ENCODE results near the gene RAD23B. TPM values are rescaled to one million over a fixed set of nuclear protein-coding genes. Genes with fewer than 3 reads are reported as not detected.
A peak's percentile ranks its signal among the peaks of the same experiment; 100 is the strongest.

RAD23B gene
- total and polyA plus RNA-seq, 2 of the 13 experiments (the other 11 are each of a cell fraction or from before 2014, with no cell fraction given), result 133 to 156 TPM

- TF ChIP-seq, protein P1, sequence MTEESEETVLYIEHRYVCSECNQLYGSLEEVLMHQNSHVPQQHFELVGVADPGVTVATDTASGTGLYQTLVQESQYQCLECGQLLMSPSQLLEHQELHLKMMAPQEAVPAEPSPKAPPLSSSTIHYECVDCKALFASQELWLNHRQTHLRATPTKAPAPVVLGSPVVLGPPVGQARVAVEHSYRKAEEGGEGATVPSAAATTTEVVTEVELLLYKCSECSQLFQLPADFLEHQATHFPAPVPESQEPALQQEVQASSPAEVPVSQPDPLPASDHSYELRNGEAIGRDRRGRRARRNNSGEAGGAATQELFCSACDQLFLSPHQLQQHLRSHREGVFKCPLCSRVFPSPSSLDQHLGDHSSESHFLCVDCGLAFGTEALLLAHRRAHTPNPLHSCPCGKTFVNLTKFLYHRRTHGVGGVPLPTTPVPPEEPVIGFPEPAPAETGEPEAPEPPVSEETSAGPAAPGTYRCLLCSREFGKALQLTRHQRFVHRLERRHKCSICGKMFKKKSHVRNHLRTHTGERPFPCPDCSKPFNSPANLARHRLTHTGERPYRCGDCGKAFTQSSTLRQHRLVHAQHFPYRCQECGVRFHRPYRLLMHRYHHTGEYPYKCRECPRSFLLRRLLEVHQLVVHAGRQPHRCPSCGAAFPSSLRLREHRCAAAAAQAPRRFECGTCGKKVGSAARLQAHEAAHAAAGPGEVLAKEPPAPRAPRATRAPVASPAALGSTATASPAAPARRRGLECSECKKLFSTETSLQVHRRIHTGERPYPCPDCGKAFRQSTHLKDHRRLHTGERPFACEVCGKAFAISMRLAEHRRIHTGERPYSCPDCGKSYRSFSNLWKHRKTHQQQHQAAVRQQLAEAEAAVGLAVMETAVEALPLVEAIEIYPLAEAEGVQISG (CRISPR knock-in tag; IDR thresholded peaks at IDR 0.05), result no peak
- TF ChIP-seq RFXAP (CRISPR knock-in tag; IDR thresholded peaks at IDR 0.05; ENCODE audit: borderline replicate concordance), result no peak
- no peak for TF ChIP-seq ZNF496 (CRISPR knock-in tag; IDR thresholded peaks at IDR 0.05; ENCODE audit: insufficient replicate concordance)
- TF ChIP-seq ZNF572 (CRISPR knock-in tag; IDR thresholded peaks at IDR 0.05), result no peak
- no peak for TF ChIP-seq ZNF549 (CRISPR knock-in tag; IDR thresholded peaks at IDR 0.05)
- TF ChIP-seq PHF21A (CRISPR knock-in tag; IDR thresholded peaks at IDR 0.05), result peak; percentile 65; the same call in 1 of the 2 replicates
- TF ChIP-seq DNMT1 (CRISPR knock-in tag; IDR thresholded peaks at IDR 0.05), result no peak
- TF ChIP-seq SAP130 (CRISPR knock-in tag; IDR thresholded peaks at IDR 0.05; ENCODE audit: low read depth), result peak; percentile 73
- no peak for TF ChIP-seq TCF7L2 (IDR thresholded peaks at IDR 0.05; ENCODE audit: low read depth, low read length)
- TF ChIP-seq MTF2 (CRISPR knock-in tag; IDR thresholded peaks at IDR 0.05; ENCODE audit: borderline replicate concordance), result no peak
- TF ChIP-seq SMARCE1 (IDR thresholded peaks at IDR 0.05; ENCODE audit: borderline replicate concordance), result no peak
- TF ChIP-seq, protein P2, sequence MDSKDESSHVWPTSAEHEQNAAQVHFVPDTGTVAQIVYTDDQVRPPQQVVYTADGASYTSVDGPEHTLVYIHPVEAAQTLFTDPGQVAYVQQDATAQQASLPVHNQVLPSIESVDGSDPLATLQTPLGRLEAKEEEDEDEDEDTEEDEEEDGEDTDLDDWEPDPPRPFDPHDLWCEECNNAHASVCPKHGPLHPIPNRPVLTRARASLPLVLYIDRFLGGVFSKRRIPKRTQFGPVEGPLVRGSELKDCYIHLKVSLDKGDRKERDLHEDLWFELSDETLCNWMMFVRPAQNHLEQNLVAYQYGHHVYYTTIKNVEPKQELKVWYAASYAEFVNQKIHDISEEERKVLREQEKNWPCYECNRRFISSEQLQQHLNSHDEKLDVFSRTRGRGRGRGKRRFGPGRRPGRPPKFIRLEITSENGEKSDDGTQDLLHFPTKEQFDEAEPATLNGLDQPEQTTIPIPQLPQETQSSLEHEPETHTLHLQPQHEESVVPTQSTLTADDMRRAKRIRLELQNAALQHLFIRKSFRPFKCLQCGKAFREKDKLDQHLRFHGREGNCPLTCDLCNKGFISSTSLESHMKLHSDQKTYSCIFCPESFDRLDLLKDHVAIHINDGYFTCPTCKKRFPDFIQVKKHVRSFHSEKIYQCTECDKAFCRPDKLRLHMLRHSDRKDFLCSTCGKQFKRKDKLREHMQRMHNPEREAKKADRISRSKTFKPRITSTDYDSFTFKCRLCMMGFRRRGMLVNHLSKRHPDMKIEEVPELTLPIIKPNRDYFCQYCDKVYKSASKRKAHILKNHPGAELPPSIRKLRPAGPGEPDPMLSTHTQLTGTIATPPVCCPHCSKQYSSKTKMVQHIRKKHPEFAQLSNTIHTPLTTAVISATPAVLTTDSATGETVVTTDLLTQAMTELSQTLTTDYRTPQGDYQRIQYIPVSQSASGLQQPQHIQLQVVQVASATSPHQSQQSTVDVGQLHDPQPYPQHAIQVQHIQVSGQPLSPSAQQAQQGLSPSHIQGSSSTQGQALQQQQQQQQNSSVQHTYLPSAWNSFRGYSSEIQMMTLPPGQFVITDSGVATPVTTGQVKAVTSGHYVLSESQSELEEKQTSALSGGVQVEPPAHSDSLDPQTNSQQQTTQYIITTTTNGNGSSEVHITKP (CRISPR knock-in tag; IDR thresholded peaks at IDR 0.05; ENCODE audit: low read depth), result no peak
- TF ChIP-seq ZSCAN20 (CRISPR knock-in tag; IDR thresholded peaks at IDR 0.05; ENCODE audit: borderline replicate concordance), result no peak
- TF ChIP-seq PHF8 (CRISPR knock-in tag; IDR thresholded peaks at IDR 0.05), result no peak
- no peak for TF ChIP-seq PLRG1 (conservative IDR thresholded peaks at IDR 0.05)
- TF ChIP-seq ERF (CRISPR knock-in tag; IDR thresholded peaks at IDR 0.05), result no peak
- no peak for TF ChIP-seq ZNF354B (CRISPR knock-in tag; IDR thresholded peaks at IDR 0.05)
- TF ChIP-seq FOXK1 (CRISPR knock-in tag; IDR thresholded peaks at IDR 0.05; ENCODE audit: borderline replicate concordance, low read depth), result peak; percentile 18; the same call in 1 of the 2 replicates
- TF ChIP-seq ZNF589 (CRISPR knock-in tag; conservative IDR thresholded peaks at IDR 0.05), result no peak
- no peak for TF ChIP-seq STAT5B (CRISPR knock-in tag; IDR thresholded peaks at IDR 0.05)
- TF ChIP-seq EEA1 (CRISPR knock-in tag; IDR thresholded peaks at IDR 0.05; ENCODE audit: borderline replicate concordance), result no peak
- no peak for TF ChIP-seq GABPA (IDR thresholded peaks at IDR 0.05; ENCODE audit: low read depth, low read length)
- TF ChIP-seq GABPA (CRISPR knock-in tag; IDR thresholded peaks at IDR 0.05; ENCODE audit: low read depth), result no peak
- no peak for TF ChIP-seq ZNF737 (CRISPR knock-in tag; IDR thresholded peaks at IDR 0.05; ENCODE audit: borderline replicate concordance)
- TF ChIP-seq, protein P3, sequence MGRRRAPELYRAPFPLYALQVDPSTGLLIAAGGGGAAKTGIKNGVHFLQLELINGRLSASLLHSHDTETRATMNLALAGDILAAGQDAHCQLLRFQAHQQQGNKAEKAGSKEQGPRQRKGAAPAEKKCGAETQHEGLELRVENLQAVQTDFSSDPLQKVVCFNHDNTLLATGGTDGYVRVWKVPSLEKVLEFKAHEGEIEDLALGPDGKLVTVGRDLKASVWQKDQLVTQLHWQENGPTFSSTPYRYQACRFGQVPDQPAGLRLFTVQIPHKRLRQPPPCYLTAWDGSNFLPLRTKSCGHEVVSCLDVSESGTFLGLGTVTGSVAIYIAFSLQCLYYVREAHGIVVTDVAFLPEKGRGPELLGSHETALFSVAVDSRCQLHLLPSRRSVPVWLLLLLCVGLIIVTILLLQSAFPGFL (CRISPR knock-in tag; IDR thresholded peaks at IDR 0.05), result no peak
Measured at GRCh38 chr9:107367727-107368502, 84.8 kb downstream of the RAD23B start (continued).

All from HepG2 (cell line).